ENCODE data around the gene MYRIP. TPM values are rescaled to one million over a fixed set of nuclear protein-coding genes. Genes with fewer than 3 reads are reported as not detected.
A peak's percentile ranks its signal among the peaks of the same experiment; 100 is the strongest.

Gene MYRIP
- polyA plus RNA-seq, 4 donors = 0.81 to 4.5 (median 2.5) TPM

DNA sequence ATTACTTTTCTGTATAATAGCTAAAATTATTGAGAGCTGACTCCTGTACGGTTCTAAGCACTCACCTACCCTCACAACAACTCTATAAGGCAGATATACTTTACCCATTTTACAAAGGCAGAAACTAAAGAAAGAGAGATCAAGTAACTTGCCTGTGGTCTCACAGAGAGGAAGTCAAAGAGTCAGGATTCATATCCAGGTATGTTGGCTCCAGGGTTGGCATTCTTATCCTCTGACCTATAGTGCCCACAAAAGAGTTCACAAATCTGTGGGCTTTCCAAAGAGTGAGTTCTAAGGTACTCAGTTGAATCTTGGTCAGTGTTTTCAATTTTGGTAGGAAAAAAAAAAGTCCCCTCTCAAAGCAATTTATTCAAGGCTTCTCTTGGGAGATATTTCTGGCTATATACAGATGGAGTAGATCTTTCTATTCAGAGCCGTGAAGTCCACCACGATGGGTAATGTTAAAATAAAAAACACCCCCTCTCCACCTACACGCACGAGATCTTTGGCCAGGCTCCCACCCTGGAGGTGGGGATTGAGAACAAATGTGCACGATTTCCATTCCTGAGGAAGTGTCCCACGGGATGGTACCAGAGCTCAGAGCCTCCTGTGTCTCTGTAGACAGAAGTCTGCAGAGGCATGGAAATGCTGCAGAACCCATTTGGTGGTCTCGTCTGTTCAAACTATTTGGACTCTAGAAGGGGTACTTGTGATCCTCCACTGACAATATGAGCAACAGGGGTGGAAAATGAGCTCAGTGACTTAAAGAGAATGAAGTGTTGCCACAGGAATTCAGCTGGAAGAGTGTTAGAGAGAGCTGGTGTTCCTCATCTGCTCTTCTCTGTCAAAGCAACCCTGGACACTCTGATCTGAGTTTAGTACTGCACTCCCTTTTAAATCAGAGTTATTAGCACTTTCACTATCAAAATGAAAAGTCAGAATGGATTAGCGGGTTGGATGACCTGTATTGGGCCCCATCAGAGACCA lies 288.0 kb downstream of the MYRIP start:
- no peak overlapping the region for H3K4me3 ChIP-seq (ENCODE audit: low read depth in 1 of 3, low read length in 3 of 3)
- no peaks in the 10 kb centered on the region for H3K27me3 ChIP-seq (ENCODE audit: control insufficient read depth in 3 of 3, insufficient read depth in 3 of 3, low read length in 3 of 3)
- peaks cover 0 to 4% of the 10 kb centered on the region in 2 donors for H3K9me3 ChIP-seq (ENCODE audit: control insufficient read depth in 2 of 2, insufficient read depth in 1 of 2, low read depth in 1 of 2, low read length in 1 of 2)
- 66 to 74% (median 67%) methylated on average over 9 of the region's 9 CpGs for WGBS, 3 donors
- DNase-seq (no peak), FAIRE-seq (no peak)
- no peak overlapping the region for H3K27ac ChIP-seq (ENCODE audit: low read depth in 1 of 3, low read length in 2 of 3)
- no peaks in the 10 kb centered on the region for H3K4me1 ChIP-seq (ENCODE audit: control insufficient read depth in 3 of 3, insufficient read depth in 2 of 3, low read depth in 1 of 3, low read length in 2 of 3)
- H3K36me3 ChIP-seq (ENCODE audit: control insufficient read depth in 3 of 3, insufficient read depth in 2 of 3, low read depth in 1 of 3, low read length in 3 of 3) = no peaks in the 10 kb centered on the region

DNA sequence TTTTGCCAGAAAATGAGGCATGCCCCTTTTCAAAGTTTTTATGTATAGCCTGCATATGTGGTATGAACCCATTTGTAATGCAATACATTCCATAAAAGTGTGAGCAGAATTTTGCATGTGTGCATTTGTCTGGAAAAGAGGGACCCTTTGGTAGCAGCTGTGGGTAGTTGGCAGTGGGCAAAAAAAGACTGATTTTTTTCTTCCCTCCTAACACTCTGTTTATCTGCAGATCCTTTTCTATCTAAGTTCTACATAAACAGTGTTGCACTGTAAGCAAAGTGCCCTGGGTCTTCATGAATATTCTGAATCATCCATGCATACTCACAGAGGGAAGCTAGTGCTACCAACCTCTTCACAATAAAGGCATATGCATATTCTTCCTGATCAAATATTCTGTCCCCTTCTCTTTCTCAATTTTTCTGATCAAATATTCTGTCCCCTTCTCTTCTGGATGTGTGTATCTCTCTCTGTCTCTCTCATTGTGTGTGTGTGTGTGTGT lies 288.9 kb downstream of the MYRIP start:
- Histone ChIP-seq H3K27me3 (ENCODE audit: control insufficient read depth in 3 of 3, insufficient read depth in 3 of 3, low read length in 3 of 3) (no peaks in the 10 kb centered on the region), H3K4me1 (ENCODE audit: control insufficient read depth in 3 of 3, insufficient read depth in 2 of 3, low read depth in 1 of 3, low read length in 2 of 3) (no peaks in the 10 kb centered on the region), H3K36me3 (ENCODE audit: control insufficient read depth in 3 of 3, insufficient read depth in 2 of 3, low read depth in 1 of 3, low read length in 3 of 3) (no peaks in the 10 kb centered on the region), H3K4me3 (ENCODE audit: low read depth in 1 of 3, low read length in 3 of 3) (no peak overlapping the region), H3K9me3 (ENCODE audit: control insufficient read depth in 2 of 2, insufficient read depth in 1 of 2, low read depth in 1 of 2, low read length in 1 of 2) (peaks cover 0 to 7% of the 10 kb centered on the region in 2 donors), H3K27ac (ENCODE audit: low read depth in 1 of 3, low read length in 2 of 3) (no peak overlapping the region)
- FAIRE-seq (no peak), DNase-seq (no peak)

DNA sequence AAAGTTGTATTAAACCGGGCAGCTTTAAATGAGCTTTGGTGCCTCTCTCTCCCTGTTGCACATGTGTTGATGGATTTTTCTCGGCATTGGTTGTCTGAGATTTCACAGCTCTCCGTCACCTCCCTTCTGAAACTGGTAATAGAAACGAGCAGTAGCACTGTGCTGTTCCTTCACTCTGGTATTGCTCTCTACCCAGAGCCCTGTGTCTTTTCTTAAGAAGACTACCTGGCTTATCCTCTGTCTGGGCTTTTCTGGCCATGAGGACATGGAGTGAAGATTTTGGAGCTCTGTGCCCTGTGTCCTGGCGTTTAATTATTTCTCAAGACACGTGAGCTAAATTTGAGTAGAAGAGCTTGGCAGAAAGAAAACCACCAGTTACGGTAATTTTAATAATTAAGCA lies 290.5 kb downstream of the MYRIP start:
- Histone ChIP-seq H3K27ac (ENCODE audit: low read depth in 1 of 3, low read length in 2 of 3) (no peak overlapping the region), H3K36me3 (ENCODE audit: control insufficient read depth in 3 of 3, insufficient read depth in 2 of 3, low read depth in 1 of 3, low read length in 3 of 3) (no peaks in the 10 kb centered on the region), H3K4me3 (ENCODE audit: low read depth in 1 of 3, low read length in 3 of 3) (no peak overlapping the region), H3K4me1 (ENCODE audit: control insufficient read depth in 3 of 3, insufficient read depth in 2 of 3, low read depth in 1 of 3, low read length in 2 of 3) (no peaks in the 10 kb centered on the region), H3K9me3 (ENCODE audit: control insufficient read depth in 2 of 2, insufficient read depth in 1 of 2, low read depth in 1 of 2, low read length in 1 of 2) (peaks cover 0 to 7% of the 10 kb centered on the region in 2 donors), H3K27me3 (ENCODE audit: control insufficient read depth in 3 of 3, insufficient read depth in 3 of 3, low read length in 3 of 3) (no peaks in the 10 kb centered on the region)
- FAIRE-seq (no peak), DNase-seq (no peak)
- 76 to 85% (median 81%) methylated on average over 7 of the region's 7 CpGs for WGBS, 3 donors

DNA sequence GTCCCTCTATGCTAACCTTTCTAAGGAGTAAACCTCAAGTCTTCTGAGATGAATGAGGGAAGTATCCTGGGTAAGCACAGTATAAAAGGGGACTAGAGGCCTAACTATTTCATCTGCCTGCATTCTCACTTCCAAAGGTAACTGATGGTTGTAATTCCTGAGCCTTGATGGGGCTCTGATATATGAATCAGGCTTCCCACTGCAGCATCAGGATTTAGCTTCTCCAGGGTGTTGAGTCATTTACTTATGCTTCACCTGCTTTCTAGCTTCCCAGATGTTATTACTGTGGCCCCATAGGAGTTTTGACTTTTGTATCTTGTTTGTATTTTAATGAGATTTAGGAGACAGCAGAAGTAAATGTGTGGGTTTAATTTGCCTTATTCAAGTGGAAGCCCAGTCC lies 292.8 kb downstream of the MYRIP start:
- DNase-seq (no peak), FAIRE-seq (no peak)
- H3K27me3 ChIP-seq (ENCODE audit: control insufficient read depth in 3 of 3, insufficient read depth in 3 of 3, low read length in 3 of 3) = no peaks in the 10 kb centered on the region

DNA sequence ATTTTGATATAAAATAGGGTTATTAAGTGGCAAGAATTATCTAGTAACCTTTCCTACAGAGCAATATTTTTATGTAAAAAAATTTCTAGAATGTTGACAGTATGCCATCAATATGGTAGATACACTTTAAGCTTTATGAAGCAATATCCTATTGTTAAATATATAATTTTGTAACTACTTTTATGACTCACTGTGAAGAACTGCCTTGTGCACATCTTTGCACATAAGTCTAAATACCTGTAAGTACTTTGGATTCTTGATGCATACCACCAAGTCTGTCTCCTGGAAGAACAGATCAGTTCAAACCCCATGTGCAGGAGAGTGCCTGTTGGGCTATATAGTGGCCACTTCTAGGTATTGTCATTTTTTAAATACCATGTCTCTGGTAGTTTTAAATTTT lies 294.4 kb downstream of the MYRIP start:
- FAIRE-seq = no peak
- Histone ChIP-seq H3K4me1 (ENCODE audit: control insufficient read depth in 3 of 3, insufficient read depth in 2 of 3, low read depth in 1 of 3, low read length in 2 of 3) (no peaks in the 10 kb centered on the region), H3K27ac (ENCODE audit: low read depth in 1 of 3, low read length in 2 of 3) (no peak overlapping the region), H3K27me3 (ENCODE audit: control insufficient read depth in 3 of 3, insufficient read depth in 3 of 3, low read length in 3 of 3) (no peaks in the 10 kb centered on the region), H3K36me3 (ENCODE audit: control insufficient read depth in 3 of 3, insufficient read depth in 2 of 3, low read depth in 1 of 3, low read length in 3 of 3) (no peaks in the 10 kb centered on the region), H3K9me3 (ENCODE audit: control insufficient read depth in 2 of 2, insufficient read depth in 1 of 2, low read depth in 1 of 2, low read length in 1 of 2) (peaks cover 0 to 7% of the 10 kb centered on the region in 2 donors), H3K4me3 (ENCODE audit: low read depth in 1 of 3, low read length in 3 of 3) (no peak overlapping the region)
- no peak for DNase-seq

More for the DNA sequence above, 292.8 kb downstream of the MYRIP start:
- Histone ChIP-seq H3K4me1 (ENCODE audit: control insufficient read depth in 3 of 3, insufficient read depth in 2 of 3, low read depth in 1 of 3, low read length in 2 of 3) (no peaks in the 10 kb centered on the region), H3K36me3 (ENCODE audit: control insufficient read depth in 3 of 3, insufficient read depth in 2 of 3, low read depth in 1 of 3, low read length in 3 of 3) (no peaks in the 10 kb centered on the region), H3K27ac (ENCODE audit: low read depth in 1 of 3, low read length in 2 of 3) (no peak overlapping the region), H3K4me3 (ENCODE audit: low read depth in 1 of 3, low read length in 3 of 3) (no peak overlapping the region), H3K9me3 (ENCODE audit: control insufficient read depth in 2 of 2, insufficient read depth in 1 of 2, low read depth in 1 of 2, low read length in 1 of 2) (peaks cover 0 to 7% of the 10 kb centered on the region in 2 donors)

DNA sequence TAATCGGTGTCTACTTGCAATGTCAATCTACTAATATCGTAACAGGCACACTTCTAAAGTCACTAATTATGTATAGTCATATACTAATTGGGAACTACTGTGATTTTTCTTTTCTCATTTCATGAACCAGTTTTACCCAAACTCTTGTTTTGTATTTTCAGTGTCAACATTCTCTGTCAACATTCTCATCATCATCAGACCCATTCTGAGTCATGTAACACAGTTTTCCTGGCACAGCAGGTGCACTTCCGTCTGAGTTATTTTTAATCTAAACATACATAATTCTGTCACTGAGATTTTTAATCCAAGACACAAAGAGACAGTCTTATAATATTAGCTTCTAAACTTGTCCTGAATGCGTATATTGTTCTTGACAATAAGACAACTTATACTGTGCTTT lies 295.0 kb downstream of the MYRIP start:
- H3K4me1 ChIP-seq (ENCODE audit: control insufficient read depth in 3 of 3, insufficient read depth in 2 of 3, low read depth in 1 of 3, low read length in 2 of 3) = no peaks in the 10 kb centered on the region
- H3K36me3 ChIP-seq (ENCODE audit: control insufficient read depth in 3 of 3, insufficient read depth in 2 of 3, low read depth in 1 of 3, low read length in 3 of 3) = no peaks in the 10 kb centered on the region
- DNase-seq (no peak), FAIRE-seq (no peak)
- no peak overlapping the region for H3K27ac ChIP-seq (ENCODE audit: low read depth in 1 of 3, low read length in 2 of 3)
- H3K4me3 ChIP-seq (ENCODE audit: low read depth in 1 of 3, low read length in 3 of 3) = no peak overlapping the region
- WGBS, 3 donors = 83 to 91% (median 86%) methylated on average over 4 of the region's 4 CpGs
- peaks cover 0 to 7% of the 10 kb centered on the region in 2 donors for H3K9me3 ChIP-seq (ENCODE audit: control insufficient read depth in 2 of 2, insufficient read depth in 1 of 2, low read depth in 1 of 2, low read length in 1 of 2)
- H3K27me3 ChIP-seq (ENCODE audit: control insufficient read depth in 3 of 3, insufficient read depth in 3 of 3, low read length in 3 of 3) = no peaks in the 10 kb centered on the region

DNA sequence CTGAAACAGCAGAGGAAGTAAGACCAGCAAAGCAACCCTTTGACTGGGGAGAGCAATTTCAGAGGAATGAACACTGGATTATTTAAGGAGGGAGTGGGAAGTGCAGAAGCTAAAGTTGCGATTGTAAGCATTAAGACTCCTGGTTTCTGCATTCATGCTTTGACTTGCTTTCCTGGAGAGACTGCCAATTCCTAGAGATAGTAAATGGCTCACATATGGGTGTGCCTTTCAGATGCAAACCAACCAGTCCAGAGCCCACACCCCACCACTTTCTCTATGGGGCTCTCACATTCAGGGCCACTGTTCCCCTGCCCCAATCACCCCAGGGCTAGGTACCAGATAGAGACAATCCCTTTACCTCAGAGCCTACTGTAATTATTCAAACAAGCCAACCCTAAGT lies 299.2 kb downstream of the MYRIP start:
- FAIRE-seq = no peak
- no peaks in the 10 kb centered on the region for H3K36me3 ChIP-seq (ENCODE audit: control insufficient read depth in 3 of 3, insufficient read depth in 2 of 3, low read depth in 1 of 3, low read length in 3 of 3)
- no peaks in the 10 kb centered on the region for H3K4me1 ChIP-seq (ENCODE audit: control insufficient read depth in 3 of 3, insufficient read depth in 2 of 3, low read depth in 1 of 3, low read length in 2 of 3)
- 86 to 94% (median 94%) methylated on average over 1 of the region's 1 CpG for WGBS, 3 donors
- no peak overlapping the region for H3K27ac ChIP-seq (ENCODE audit: low read depth in 1 of 3, low read length in 2 of 3)
- no peaks in the 10 kb centered on the region for H3K27me3 ChIP-seq (ENCODE audit: control insufficient read depth in 3 of 3, insufficient read depth in 3 of 3, low read length in 3 of 3)
- no peak for DNase-seq
- no peak overlapping the region for H3K4me3 ChIP-seq (ENCODE audit: low read depth in 1 of 3, low read length in 3 of 3)
- H3K9me3 ChIP-seq (ENCODE audit: control insufficient read depth in 2 of 2, insufficient read depth in 1 of 2, low read depth in 1 of 2, low read length in 1 of 2) = no peaks in the 10 kb centered on the region

DNA sequence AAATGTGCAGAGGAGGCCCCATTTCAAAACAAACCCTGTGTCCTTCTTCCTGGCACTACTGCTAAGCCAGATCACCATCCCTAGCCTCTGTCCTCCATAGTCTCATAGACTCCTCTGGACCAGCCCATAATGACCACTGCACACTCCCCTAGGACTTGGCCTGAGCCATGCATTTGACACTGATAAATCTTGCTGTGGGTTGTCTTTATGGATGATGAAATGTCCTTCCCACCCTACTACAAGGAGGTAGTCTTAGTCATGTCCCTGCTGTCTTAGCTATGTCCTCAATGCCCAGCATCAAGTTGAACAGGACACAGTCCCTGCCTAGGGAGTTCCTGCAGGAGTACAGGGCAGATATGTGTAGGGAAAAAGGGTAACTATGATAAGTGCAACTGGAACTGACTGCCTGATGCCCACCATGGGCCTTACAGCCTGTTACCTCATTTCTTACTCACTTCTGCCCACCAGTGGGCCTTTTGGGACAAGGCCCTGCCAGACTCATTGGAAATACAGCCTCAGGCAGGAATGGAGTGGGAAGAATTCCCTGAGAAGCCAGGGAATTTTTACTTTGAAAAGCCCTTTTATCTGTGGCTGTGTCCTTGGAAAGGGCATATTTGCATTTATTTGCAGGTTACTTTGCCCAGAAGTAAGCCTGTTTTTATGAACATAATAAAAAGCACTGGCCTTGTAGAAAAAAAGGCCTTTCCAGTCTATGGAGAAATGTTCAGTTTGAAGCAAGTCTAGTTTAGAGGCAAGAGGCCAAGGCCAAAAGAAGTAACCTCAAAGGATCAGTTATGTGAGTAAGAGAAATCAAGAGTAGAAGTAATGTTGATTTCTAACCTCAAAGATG lies 300.5 kb downstream of the MYRIP start:
- Histone ChIP-seq H3K27ac (ENCODE audit: low read depth in 1 of 3, low read length in 2 of 3) (no peak overlapping the region), H3K4me1 (ENCODE audit: control insufficient read depth in 3 of 3, insufficient read depth in 2 of 3, low read depth in 1 of 3, low read length in 2 of 3) (no peaks in the 10 kb centered on the region), H3K27me3 (ENCODE audit: control insufficient read depth in 3 of 3, insufficient read depth in 3 of 3, low read length in 3 of 3) (no peaks in the 10 kb centered on the region), H3K9me3 (ENCODE audit: control insufficient read depth in 2 of 2, insufficient read depth in 1 of 2, low read depth in 1 of 2, low read length in 1 of 2) (no peaks in the 10 kb centered on the region), H3K36me3 (ENCODE audit: control insufficient read depth in 3 of 3, insufficient read depth in 2 of 3, low read depth in 1 of 3, low read length in 3 of 3) (no peaks in the 10 kb centered on the region), H3K4me3 (ENCODE audit: low read depth in 1 of 3, low read length in 3 of 3) (no peak overlapping the region)
- DNase-seq (peak in 1 of 2 donors; percentile 11), FAIRE-seq (no peak)
